Gastrocnemius medialis (tissue), 4 donors: ENCODE results near the gene HGS.

Experiments
- POLR2A ChIP-seq, 2 donors: fragments of 450-650 bp; IDR thresholded peaks; one replicate each; pipeline ENCODE4 v1.6.1; 2017; ENCODE audit warnings: antibody characterized with exemption in 2 of 2, mild to moderate bottlenecking in 2 of 2, moderate library complexity in 2 of 2
- TF ChIP-seq, protein P1 (sequence below), 5 experiments: fragments of 450-650 bp in 3 of 5; fragments of 200-600 bp in 2 of 5; sonication (generic) in 2 of 5; IDR thresholded peaks in 4 of 5; conservative IDR thresholded peaks in 1 of 5; 1 replicate in 4 of 5; 2 replicates in 1 of 5; pipeline ENCODE4 v1.5.1; 2016 to 2019; ENCODE audit warnings: antibody characterized with exemption in 5 of 5, mild to moderate bottlenecking in 3 of 5, moderate library complexity in 3 of 5

GRCh38 chr17:81706757-81707624, 23.2 kb downstream of the HGS start:
- TF ChIP-seq, protein P1, sequence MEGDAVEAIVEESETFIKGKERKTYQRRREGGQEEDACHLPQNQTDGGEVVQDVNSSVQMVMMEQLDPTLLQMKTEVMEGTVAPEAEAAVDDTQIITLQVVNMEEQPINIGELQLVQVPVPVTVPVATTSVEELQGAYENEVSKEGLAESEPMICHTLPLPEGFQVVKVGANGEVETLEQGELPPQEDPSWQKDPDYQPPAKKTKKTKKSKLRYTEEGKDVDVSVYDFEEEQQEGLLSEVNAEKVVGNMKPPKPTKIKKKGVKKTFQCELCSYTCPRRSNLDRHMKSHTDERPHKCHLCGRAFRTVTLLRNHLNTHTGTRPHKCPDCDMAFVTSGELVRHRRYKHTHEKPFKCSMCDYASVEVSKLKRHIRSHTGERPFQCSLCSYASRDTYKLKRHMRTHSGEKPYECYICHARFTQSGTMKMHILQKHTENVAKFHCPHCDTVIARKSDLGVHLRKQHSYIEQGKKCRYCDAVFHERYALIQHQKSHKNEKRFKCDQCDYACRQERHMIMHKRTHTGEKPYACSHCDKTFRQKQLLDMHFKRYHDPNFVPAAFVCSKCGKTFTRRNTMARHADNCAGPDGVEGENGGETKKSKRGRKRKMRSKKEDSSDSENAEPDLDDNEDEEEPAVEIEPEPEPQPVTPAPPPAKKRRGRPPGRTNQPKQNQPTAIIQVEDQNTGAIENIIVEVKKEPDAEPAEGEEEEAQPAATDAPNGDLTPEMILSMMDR (IDR thresholded peaks at IDR 0.05 in 4 of 5, conservative IDR thresholded peaks at IDR 0.05 in 1 of 5) = no peak
- TF ChIP-seq POLR2A (IDR thresholded peaks at IDR 0.05) = no peak
